SJSA1 (cell line): Measurements from ENCODE around the gene KSR2. TPM values are rescaled to one million over a fixed set of nuclear protein-coding genes. Genes with fewer than 3 reads are reported as not detected.
"Not testable (repeated sequence)": the region's sequence is repeated elsewhere in the genome, so short reads cannot be mapped to it uniquely, and the experiment has no call there.

Experiments
- DNase-seq, 2 experiments: peaks; one replicate each; pipeline ENCODE4 v3.0.0-alpha.2; 2015 to 2020; ENCODE audit warnings: low spot score in 2 of 2, low read depth in 1 of 2
- H3K27ac ChIP-seq: fragments of 250-450 bp; sonication (Bioruptor Pico); 2 replicates; pipeline ENCODE4 v1.5.1; 2020; ENCODE audit warnings: mild to moderate bottlenecking, moderate library complexity
- H3K27me3 ChIP-seq: fragments of 250-450 bp; sonication (Bioruptor Pico); replicated peaks from 2 replicates; pipeline ENCODE4 v1.5.1; 2020; ENCODE audit warnings: mild to moderate bottlenecking, moderate library complexity
- H3K36me3 ChIP-seq: fragments of 250-450 bp; sonication (Bioruptor Pico); 2 replicates; pipeline ENCODE4 v1.5.1; 2020; ENCODE audit warnings: mild to moderate bottlenecking
- H3K4me1 ChIP-seq: fragments of 250-450 bp; sonication (Bioruptor Pico); replicated peaks from 2 replicates; pipeline ENCODE4 v1.6.1; 2021; ENCODE audit warnings: mild to moderate bottlenecking
- H3K4me3 ChIP-seq: fragments of 250-450 bp; sonication (Bioruptor Pico); 2 replicates; pipeline ENCODE4 v1.5.1; 2020; ENCODE audit warnings: mild to moderate bottlenecking
- H3K9me3 ChIP-seq: fragments of 250-450 bp; sonication (Bioruptor Pico); replicated peaks from 2 replicates; pipeline ENCODE4 v1.5.1; 2020; ENCODE audit warnings: mild to moderate bottlenecking
- total RNA-seq: library from RNA; depleted of rRNA; stranded (reverse); fragments of >200 nt; shearing (Covaris generic); gene quantifications from 2 replicates; pipeline ENCODE4 v1.2.3, GENCODE V29; 2014

Gene KSR2
- total RNA-seq, 1 experiment from 2014 or later: 0.03 TPM

DNA sequence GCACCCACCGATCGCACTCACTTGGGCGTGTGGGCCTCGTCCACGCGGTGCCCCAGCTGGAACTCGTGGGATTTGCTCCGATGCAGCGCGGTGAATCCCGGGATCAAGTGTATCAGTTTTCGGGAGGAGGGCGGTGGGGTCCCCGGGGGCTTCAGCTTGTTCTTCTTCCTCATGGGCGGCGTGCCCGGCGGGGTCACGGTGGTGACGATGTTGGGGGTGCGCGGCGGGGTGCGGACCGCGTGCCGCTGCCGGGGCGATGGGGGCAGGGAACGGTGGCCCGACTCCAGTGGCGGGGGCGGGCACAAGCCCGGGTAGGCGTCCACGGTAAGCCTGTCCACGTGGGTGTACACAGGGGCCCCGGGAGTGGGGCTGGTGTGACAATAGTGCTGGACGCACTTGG is 207.8 kb downstream of the KSR2 start:
- Histone ChIP-seq H3K9me3 (no peaks in the 10 kb centered on the region; the same call in 1 of the 2 replicates), H3K27ac (no peak overlapping the region)

GRCh38 chr12:117750657-117751056 is 218.1 kb downstream of the KSR2 start:
- no peaks in the 10 kb centered on the region; the same call in 1 of the 2 replicates for H3K9me3 ChIP-seq
- DNase-seq: no peak
- H3K27me3 ChIP-seq: no peaks in the 10 kb centered on the region
- H3K4me1 ChIP-seq: no peaks in the 10 kb centered on the region
- no peaks in the 10 kb centered on the region for H3K36me3 ChIP-seq
- H3K27ac ChIP-seq: no peak overlapping the region
- no peak overlapping the region for H3K4me3 ChIP-seq

More for the DNA sequence above, 207.8 kb downstream of the KSR2 start:
- no peak overlapping the region for H3K4me3 ChIP-seq
- H3K4me1 ChIP-seq: no peaks in the 10 kb centered on the region
- DNase-seq: no peak
- no peaks in the 10 kb centered on the region for H3K36me3 ChIP-seq
- H3K27me3 ChIP-seq: no peaks in the 10 kb centered on the region

DNA sequence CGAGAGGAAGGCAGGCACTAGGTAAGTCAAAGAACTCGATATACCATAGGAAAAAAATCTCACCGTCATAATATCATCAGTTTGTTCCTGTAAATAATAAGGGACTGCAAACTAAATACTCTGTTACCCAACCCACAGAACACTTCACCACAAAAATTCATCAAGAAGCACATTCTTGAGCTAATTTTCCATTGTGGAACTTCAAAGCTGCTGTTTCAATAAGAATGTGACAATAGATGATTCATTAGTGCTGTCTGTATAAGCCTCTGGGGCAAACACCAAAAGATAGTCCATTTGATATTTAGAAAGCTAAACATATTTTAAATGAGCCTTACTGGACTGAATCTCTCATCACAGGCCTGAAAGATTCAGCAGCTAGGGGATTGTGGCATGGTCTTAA is 219.4 kb downstream of the KSR2 start:
- no peak for DNase-seq
- no peaks in the 10 kb centered on the region for H3K36me3 ChIP-seq

GRCh38 chr12:117746358-117746757 is 222.4 kb downstream of the KSR2 start:
- H3K27me3 ChIP-seq, H3K27ac ChIP-seq, H3K9me3 ChIP-seq, H3K4me3 ChIP-seq, H3K36me3 ChIP-seq, H3K4me1 ChIP-seq, DNase-seq: not testable (repeated sequence)

More for the DNA sequence above, 219.4 kb downstream of the KSR2 start:
- no peaks in the 10 kb centered on the region for H3K27me3 ChIP-seq
- no peaks in the 10 kb centered on the region; the same call in 1 of the 2 replicates for H3K9me3 ChIP-seq
- no peak overlapping the region for H3K27ac ChIP-seq
- H3K4me1 ChIP-seq: no peaks in the 10 kb centered on the region
- no peak overlapping the region for H3K4me3 ChIP-seq

DNA sequence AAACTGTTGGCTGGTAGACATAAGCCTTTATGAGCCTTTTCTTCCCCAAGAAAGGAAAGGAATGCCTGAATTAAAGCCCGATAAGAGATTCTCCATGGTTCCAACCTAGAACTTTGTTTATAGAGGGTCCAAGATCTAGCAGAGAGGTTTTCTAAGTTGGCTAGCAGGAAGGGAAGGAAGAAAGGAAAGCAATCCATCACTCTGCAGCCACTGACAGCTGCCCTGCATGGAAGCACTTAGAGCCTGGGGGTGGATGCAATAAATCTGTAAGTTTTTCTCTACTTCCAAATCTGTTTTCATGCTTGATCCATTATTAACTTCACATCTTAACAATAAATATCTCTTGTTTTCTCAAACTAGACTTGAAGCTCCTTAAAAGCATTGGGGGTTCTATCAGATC is 224.4 kb downstream of the KSR2 start:
- Histone ChIP-seq H3K36me3 (no peaks in the 10 kb centered on the region), H3K4me1 (no peaks in the 10 kb centered on the region), H3K4me3 (no peak overlapping the region), H3K27ac (no peak overlapping the region), H3K27me3 (no peaks in the 10 kb centered on the region), H3K9me3 (no peaks in the 10 kb centered on the region)
- no peak for DNase-seq

DNA sequence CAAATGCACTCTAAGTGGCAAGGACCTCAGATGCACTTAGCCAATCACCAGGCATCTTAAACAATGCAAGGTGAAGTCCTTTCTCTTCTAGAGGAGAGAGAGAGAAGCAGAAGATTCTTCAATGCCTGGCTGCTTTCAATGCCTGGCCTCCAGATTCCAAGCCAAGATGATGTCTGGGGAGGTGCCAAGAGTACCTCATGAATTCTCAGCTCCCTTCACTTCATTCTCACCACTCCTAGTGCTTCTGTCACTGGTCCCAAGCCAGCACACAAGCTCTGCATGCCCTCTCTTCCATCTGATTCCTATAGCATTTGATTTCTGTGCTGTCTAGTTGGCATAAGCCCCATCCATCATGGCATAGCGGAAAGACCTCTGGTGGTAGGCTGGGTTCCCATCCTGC is 225.0 kb downstream of the KSR2 start:
- Histone ChIP-seq H3K4me3 (no peak overlapping the region), H3K36me3 (no peaks in the 10 kb centered on the region), H3K27ac (no peak overlapping the region), H3K4me1 (no peaks in the 10 kb centered on the region), H3K27me3 (no peaks in the 10 kb centered on the region), H3K9me3 (no peaks in the 10 kb centered on the region)
- no peak for DNase-seq

DNA sequence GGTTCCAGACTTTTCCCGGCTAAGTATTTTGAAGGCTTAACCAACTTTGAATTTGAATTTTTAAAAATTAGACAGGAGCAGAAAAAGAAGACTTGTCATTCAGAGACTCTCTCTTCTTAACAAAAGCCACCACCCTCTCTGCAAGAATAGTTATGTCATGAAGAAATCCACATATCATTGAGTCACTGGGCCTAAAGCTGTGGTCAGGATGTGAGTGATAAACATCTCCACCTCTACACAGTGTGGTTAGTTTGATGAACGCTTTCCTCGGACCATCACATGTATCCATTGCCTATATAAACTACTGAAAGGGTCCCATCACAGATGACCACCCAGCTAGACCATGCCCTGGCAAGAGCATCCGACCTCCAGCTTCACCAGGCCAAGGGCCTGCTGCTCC is 226.1 kb downstream of the KSR2 start:
- Histone ChIP-seq H3K36me3 (no peaks in the 10 kb centered on the region), H3K27ac (no peak overlapping the region), H3K27me3 (no peaks in the 10 kb centered on the region), H3K4me1 (no peaks in the 10 kb centered on the region), H3K9me3 (no peaks in the 10 kb centered on the region), H3K4me3 (no peak overlapping the region)
- no peak for DNase-seq

GRCh38 chr12:117738233-117738632 is 230.6 kb downstream of the KSR2 start:
- no peak overlapping the region for H3K27ac ChIP-seq
- H3K9me3 ChIP-seq: no peaks in the 10 kb centered on the region
- H3K36me3 ChIP-seq: no peaks in the 10 kb centered on the region
- no peaks in the 10 kb centered on the region for H3K4me1 ChIP-seq
- DNase-seq: no peak
- H3K27me3 ChIP-seq: no peaks in the 10 kb centered on the region
- no peak overlapping the region for H3K4me3 ChIP-seq

- Histone ChIP-seq H3K27me3 (no peaks in the 10 kb centered on the region), H3K9me3 (no peaks in the 10 kb centered on the region), H3K27ac (no peak overlapping the region), H3K4me3 (no peak overlapping the region), H3K4me1 (no peaks in the 10 kb centered on the region), H3K36me3 (no peaks in the 10 kb centered on the region)
- no peak for DNase-seq
Observed at GRCh38 chr12:117733549-117733805, 235.3 kb downstream of the KSR2 start.

DNA sequence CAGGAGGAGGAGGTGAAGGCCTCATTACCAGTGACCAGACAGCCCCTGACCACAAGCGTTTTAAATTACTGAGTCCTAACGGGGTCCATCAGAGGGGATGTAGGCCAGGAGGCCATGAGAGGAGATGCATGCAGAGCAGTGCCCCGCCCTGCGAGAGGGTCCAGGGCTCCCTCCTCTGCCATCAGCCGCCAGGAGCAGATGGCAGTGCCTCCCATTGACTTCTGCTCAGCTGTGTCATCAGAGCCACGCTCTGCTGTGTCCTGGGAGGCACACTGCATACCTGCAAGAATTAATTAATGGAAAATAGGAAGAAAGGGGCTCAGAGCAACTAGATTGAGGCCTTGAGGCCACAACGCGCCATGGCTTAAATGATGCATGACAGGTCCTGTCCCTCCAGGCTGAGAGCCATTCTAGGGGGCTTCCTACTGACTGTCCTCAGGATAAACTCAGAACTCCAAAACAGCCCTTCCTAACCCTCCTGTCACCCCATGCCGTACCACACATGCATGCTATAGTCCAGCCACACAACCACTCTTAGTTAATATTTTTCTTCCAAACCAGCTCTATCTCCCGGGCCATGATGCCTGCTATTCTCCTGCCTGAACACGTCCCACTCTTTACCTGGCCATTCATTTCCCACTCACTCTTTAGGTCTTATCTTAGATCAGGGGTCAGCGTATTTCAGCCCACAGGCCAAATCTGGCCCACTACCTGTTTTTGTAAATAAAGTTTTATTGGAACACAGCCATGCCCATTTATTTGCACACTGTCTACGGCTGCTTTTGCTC is 235.8 kb downstream of the KSR2 start:
- no peaks in the 10 kb centered on the region for H3K27me3 ChIP-seq
- no peak overlapping the region for H3K4me3 ChIP-seq
- no peak overlapping the region for H3K27ac ChIP-seq
- no peaks in the 10 kb centered on the region for H3K4me1 ChIP-seq
- no peaks in the 10 kb centered on the region for H3K9me3 ChIP-seq
- DNase-seq: no peak
- H3K36me3 ChIP-seq: no peaks in the 10 kb centered on the region

DNA sequence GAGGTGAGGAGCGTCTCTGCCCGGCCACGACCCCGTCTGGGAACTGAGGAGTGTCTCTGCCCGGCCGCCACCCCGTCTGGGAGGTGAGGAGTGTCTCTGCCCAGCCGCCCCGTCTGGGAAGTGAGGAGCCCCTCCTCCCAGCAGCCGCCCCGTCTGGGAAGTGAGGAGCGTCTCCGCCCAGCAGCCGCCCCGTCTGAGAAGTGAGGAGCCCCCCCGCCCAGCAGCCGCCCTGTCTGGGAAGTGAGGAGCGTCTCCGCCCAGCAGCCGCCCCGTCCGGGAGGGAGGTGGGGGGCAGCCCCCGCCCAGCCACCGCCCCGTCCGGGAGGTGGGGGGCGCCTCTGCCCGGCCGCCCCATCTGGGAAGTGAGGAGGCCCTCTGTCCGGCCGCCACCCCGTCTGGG is 237.7 kb downstream of the KSR2 start:
- not testable (repeated sequence) for H3K27me3 ChIP-seq, H3K9me3 ChIP-seq, DNase-seq, H3K4me3 ChIP-seq, H3K27ac ChIP-seq, H3K4me1 ChIP-seq, H3K36me3 ChIP-seq

GRCh38 chr12:117727301-117727700 is 241.5 kb downstream of the KSR2 start:
- no peak for DNase-seq
- Histone ChIP-seq H3K9me3 (no peaks in the 10 kb centered on the region), H3K27ac (no peak overlapping the region), H3K4me1 (no peaks in the 10 kb centered on the region), H3K36me3 (no peaks in the 10 kb centered on the region), H3K27me3 (no peaks in the 10 kb centered on the region), H3K4me3 (no peak overlapping the region)

GRCh38 chr12:117724543-117724942 is 244.2 kb downstream of the KSR2 start:
- no peak for DNase-seq
- no peaks in the 10 kb centered on the region for H3K27me3 ChIP-seq
- no peaks in the 10 kb centered on the region for H3K4me1 ChIP-seq

GRCh38 chr12:117718559-117718958 is 250.2 kb downstream of the KSR2 start:
- no peak for DNase-seq
- H3K9me3 ChIP-seq: no peaks in the 10 kb centered on the region
- no peak overlapping the region for H3K27ac ChIP-seq
- H3K4me1 ChIP-seq: no peaks in the 10 kb centered on the region
- no peaks in the 10 kb centered on the region for H3K27me3 ChIP-seq
- H3K36me3 ChIP-seq: no peaks in the 10 kb centered on the region
- H3K4me3 ChIP-seq: no peak overlapping the region

More at GRCh38 chr12:117724543-117724942, 244.2 kb downstream of the KSR2 start:
- no peaks in the 10 kb centered on the region for H3K9me3 ChIP-seq
- H3K27ac ChIP-seq: no peak overlapping the region
- H3K4me3 ChIP-seq: no peak overlapping the region
- H3K36me3 ChIP-seq: no peaks in the 10 kb centered on the region

DNA sequence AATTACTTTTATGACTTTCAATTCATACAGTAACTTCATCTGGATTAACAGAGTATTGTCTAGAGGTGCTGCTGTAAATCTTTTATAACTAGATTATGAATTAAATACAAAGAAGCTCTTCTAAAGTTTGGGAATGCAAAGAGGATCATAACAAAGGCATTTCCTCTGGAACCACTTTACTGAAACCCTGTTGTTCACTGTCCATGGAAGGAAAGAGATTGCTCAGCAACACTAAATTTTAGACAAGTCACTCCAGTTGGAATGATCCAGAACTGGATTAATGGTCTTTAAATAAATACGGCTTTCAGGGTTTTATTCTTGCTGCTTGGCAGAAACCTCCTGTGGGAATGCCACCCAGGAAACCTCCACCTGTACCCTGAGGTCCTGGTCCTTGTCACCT is 250.6 kb downstream of the KSR2 start:
- no peak for DNase-seq

More for the DNA sequence above, 250.6 kb downstream of the KSR2 start:
- H3K36me3 ChIP-seq: no peaks in the 10 kb centered on the region
- H3K27ac ChIP-seq: no peak overlapping the region
- no peak overlapping the region for H3K4me3 ChIP-seq
- no peaks in the 10 kb centered on the region for H3K27me3 ChIP-seq
- no peaks in the 10 kb centered on the region for H3K4me1 ChIP-seq
- H3K9me3 ChIP-seq: no peaks in the 10 kb centered on the region
